ENCODE measurements around the gene HERPUD2.
"Not testable (repeated sequence)": the region's sequence is repeated elsewhere in the genome, so short reads cannot be mapped to it uniquely, and the experiment has no call there.

HERPUD2 gene

DNA sequence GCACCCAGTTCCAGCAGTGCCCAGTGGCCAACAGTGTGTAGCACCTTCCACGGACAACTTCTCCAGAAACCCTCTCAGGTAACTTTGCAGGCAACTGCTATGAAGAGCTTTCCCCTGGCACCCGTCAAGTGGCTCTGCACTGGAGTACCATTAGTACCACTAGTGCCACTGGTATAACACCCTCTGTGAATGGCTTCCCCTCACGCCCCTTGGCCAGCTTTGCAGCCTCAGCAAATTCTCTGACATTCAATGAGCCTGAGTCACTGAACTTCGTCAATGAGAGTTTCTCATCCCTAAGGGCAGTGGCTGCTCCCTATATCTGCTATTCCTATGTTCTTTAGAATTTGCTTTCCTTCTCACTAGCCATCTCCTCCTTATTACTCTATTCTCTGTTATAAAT lies 7.6 kb upstream of the HERPUD2 start:
- TF ChIP-seq POLR2A (IDR thresholded peaks at IDR 0.05; ENCODE audit: extremely low read depth, insufficient read length) (no peak), CTCF (IDR thresholded peaks at IDR 0.05; ENCODE audit: low read depth, low read length) (no peak), MAX (IDR thresholded peaks at IDR 0.05; ENCODE audit: low read depth, low read length) (no peak), MYC (IDR thresholded peaks at IDR 0.05; ENCODE audit: low read depth, low read length) (no peak)
- no peak for DNase-seq (ENCODE audit: low read depth)
- no peak overlapping the region for H3K4me3 ChIP-seq (ENCODE audit: low read depth, low read length)

DNA sequence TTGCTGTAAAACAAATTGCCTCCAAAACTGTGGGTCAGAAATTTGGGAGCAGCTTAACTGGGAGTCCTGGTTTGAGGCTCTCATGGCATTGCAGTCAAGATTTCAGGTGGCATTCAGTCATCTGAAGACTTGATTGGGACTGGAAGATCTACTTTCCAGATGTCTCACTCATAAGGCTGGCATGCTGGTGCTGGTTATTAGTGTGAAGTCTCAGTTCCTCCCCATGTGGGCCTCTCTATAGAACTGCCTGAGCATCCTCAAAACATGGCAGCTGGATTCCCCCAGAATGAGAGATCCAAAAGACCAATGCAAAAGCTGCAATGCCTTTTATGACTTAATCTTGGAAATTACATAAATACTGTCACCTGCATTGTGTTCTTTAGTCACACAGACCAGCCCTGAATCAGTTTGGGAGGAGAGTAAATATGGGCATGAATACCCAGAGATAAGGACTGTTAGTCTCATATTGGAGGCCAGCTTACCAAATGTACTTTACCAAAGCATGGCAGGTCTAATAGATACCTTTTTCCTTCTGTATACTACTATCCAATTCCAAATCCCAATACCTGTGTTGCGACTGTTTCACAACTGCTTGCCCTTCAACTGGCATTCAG lies 6.5 kb upstream of the HERPUD2 start:
- no peak for DNase-seq (ENCODE audit: low read depth)
- H3K4me3 ChIP-seq (ENCODE audit: low read depth, low read length): no peak overlapping the region
- no peak for TF ChIP-seq MYC (IDR thresholded peaks at IDR 0.05; ENCODE audit: low read depth, low read length)

GRCh38 chr7:35700865-35701264 lies 5.9 kb upstream of the HERPUD2 start:
- DNase-seq (ENCODE audit: low read depth): no peak
- no peak overlapping the region for H3K4me3 ChIP-seq (ENCODE audit: low read depth, low read length)
- TF ChIP-seq MAX (IDR thresholded peaks at IDR 0.05; ENCODE audit: low read depth, low read length) (no peak), POLR2A (IDR thresholded peaks at IDR 0.05; ENCODE audit: extremely low read depth, insufficient read length) (no peak), MYC (IDR thresholded peaks at IDR 0.05; ENCODE audit: low read depth, low read length) (no peak), CTCF (IDR thresholded peaks at IDR 0.05; ENCODE audit: low read depth, low read length) (no peak)

DNA sequence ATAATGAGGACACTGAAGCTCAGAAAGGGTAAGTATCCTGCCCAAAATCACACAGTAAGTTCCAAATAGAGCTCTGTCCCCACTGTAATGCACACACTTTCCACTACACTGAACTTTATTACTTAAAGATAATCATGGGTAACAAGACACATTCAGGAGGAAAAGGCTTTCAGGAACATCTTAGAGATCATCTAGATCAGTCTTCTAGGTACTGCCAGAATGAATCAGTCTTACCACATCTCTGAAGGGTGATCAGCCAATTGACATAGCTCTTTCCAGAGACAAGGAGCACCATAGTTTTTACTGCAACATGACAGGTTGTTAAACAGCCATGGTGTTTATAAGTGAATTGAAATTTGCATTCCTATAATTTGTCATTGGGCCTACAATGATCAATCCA lies 5.4 kb upstream of the HERPUD2 start:
- H3K4me3 ChIP-seq (ENCODE audit: low read depth, low read length): no peak overlapping the region
- no peak for TF ChIP-seq MYC (IDR thresholded peaks at IDR 0.05; ENCODE audit: low read depth, low read length)
- TF ChIP-seq MAX (IDR thresholded peaks at IDR 0.05; ENCODE audit: low read depth, low read length): no peak
- no peak for DNase-seq (ENCODE audit: low read depth)

DNA sequence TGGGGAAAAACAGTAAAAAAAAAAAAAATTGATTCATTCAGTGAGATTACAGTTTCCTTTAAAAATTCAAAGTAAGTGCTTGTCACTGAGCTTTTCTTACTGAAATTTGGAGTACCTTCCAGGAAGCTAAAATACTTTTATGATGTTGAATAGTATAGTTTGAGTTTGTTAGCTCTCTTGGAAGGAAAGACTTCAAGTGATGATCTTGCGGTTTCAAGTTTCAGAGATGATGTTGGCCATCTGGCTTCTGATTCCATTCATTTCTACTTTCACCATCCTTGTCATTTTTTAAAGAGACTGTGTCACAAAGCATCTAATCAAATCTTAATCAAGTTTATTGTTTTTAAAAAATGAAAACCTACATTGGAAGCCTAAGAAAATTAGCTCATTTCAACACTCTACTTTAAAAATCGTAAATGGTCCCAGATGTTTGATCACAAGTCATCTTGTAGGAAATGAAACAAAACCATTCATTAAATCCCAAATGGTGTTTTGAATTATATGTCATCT lies 4.9 kb upstream of the HERPUD2 start:
- no peak for DNase-seq (ENCODE audit: low read depth)
- no peak overlapping the region for H3K4me3 ChIP-seq (ENCODE audit: low read depth, low read length)
- no peak for TF ChIP-seq MYC (IDR thresholded peaks at IDR 0.05; ENCODE audit: low read depth, low read length)
- TF ChIP-seq CTCF (IDR thresholded peaks at IDR 0.05; ENCODE audit: low read depth, low read length): no peak
- TF ChIP-seq MAX (IDR thresholded peaks at IDR 0.05; ENCODE audit: low read depth, low read length): no peak
- TF ChIP-seq POLR2A (IDR thresholded peaks at IDR 0.05; ENCODE audit: extremely low read depth, insufficient read length): no peak

DNA sequence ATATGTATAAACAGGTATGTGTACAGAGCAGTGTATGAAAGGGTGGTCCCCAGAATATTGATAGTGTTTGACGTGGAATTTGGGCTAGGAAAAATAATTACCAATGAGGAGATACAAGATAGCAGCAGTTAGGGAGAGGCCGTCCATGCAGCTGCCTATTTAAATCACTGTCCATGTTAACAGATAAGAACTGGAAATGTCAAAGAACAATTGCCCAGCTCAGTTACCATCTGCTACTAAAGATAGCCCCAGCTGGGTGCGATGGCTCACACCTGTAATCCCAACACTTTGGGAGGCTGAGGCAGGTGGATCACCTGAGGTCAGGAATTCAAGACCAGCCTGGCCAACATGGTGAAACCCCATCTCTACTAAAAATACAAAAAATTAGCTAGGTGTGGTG lies 3.4 kb upstream of the HERPUD2 start:
- not testable (repeated sequence) for H3K4me3 ChIP-seq (ENCODE audit: low read depth, low read length); DNase-seq (ENCODE audit: low read depth)

- DNase-seq (ENCODE audit: low read depth): no peak
- H3K4me3 ChIP-seq (ENCODE audit: low read depth, low read length): no peak overlapping the region
- no peak for TF ChIP-seq POLR2A (IDR thresholded peaks at IDR 0.05; ENCODE audit: extremely low read depth, insufficient read length)
- no peak for TF ChIP-seq CTCF (IDR thresholded peaks at IDR 0.05; ENCODE audit: low read depth, low read length)
- no peak for TF ChIP-seq MAX (IDR thresholded peaks at IDR 0.05; ENCODE audit: low read depth, low read length)
- TF ChIP-seq MYC (IDR thresholded peaks at IDR 0.05; ENCODE audit: low read depth, low read length): no peak
These were observed 2.7 kb upstream of the HERPUD2 start for GRCh38 chr7:35697414-35698175.

Measured in NB4 (cell line).